GM19463 (cell line): Measurements from ENCODE around the gene PRLH.
"Not testable (repeated sequence)": the region's sequence is repeated elsewhere in the genome, so short reads cannot be mapped to it uniquely, and the experiment has no call there.

Experiments
- ATAC-seq: cut with Tn5 transposase; IDR thresholded peaks from one replicate; pipeline ENCODE4 v1.9.1; 2021; ENCODE audit warnings: mild to moderate bottlenecking, moderate library complexity; ENCODE audit not compliant: unreplicated experiment

Gene PRLH

GRCh38 chr2:237581326-237581725 is 15.0 kb downstream of the PRLH start:
- no peak for ATAC-seq

- no peak for ATAC-seq
These were observed 15.7 kb downstream of the PRLH start for GRCh38 chr2:237581751-237582746.

GRCh38 chr2:237583385-237584295 is 17.3 kb downstream of the PRLH start:
- ATAC-seq, result no peak

- no peak for ATAC-seq
These were observed 19.3 kb downstream of the PRLH start for GRCh38 chr2:237585590-237586221.

- no peak for ATAC-seq
These were observed 21.8 kb downstream of the PRLH start for GRCh38 chr2:237588044-237588696.

- no peak for ATAC-seq
These were observed 24.1 kb downstream of the PRLH start, which contains the start of gene RAB17 for GRCh38 chr2:237590272-237591140. TSS of gene RAB17 (minus strand) at chr2:237590734. CDS start at chr2:237586154, 4,580 bp downstream.

- no peak for ATAC-seq
These were observed 24.9 kb downstream of the PRLH start for GRCh38 chr2:237591141-237591881.

GRCh38 chr2:237592425-237592980 is 26.1 kb downstream of the PRLH start:
- ATAC-seq, result no peak

GRCh38 chr2:237593036-237593435 is 26.7 kb downstream of the PRLH start:
- ATAC-seq, result no peak

GRCh38 chr2:237593596-237594320 is 27.4 kb downstream of the PRLH start:
- no peak for ATAC-seq

GRCh38 chr2:237594514-237594871 is 28.1 kb downstream of the PRLH start:
- ATAC-seq, result no peak

- ATAC-seq, result not testable (repeated sequence)
These were observed 29.6 kb downstream of the PRLH start for GRCh38 chr2:237595829-237596519.

GRCh38 chr2:237596520-237597195 is 30.3 kb downstream of the PRLH start:
- no peak for ATAC-seq

- no peak for ATAC-seq
These were observed 31.1 kb downstream of the PRLH start for GRCh38 chr2:237597196-237598145.

GRCh38 chr2:237598468-237599208 is 32.3 kb downstream of the PRLH start:
- ATAC-seq, result no peak
